GM08714 (cell line): ENCODE data around the gene TUBD1.
"Not testable (repeated sequence)": the region's sequence is repeated elsewhere in the genome, so short reads cannot be mapped to it uniquely, and the experiment has no call there.

Experiments used
- H3K4me3 ChIP-seq: fragments of 200-500 bp; sonication (Bioruptor generic); 2 replicates; pipeline ENCODE4 v1.5.1; 2014; ENCODE audit warnings: mild to moderate bottlenecking, low read length, inconsistent platforms
- ZNF274 ChIP-seq: IDR thresholded peaks from 2 replicates; pipeline ENCODE4 v1.6.1; 2012; ENCODE audit warnings: mild to moderate bottlenecking, low read depth, low read length

The TUBD1 gene

GRCh38 chr17:59858167-59858816 lies 34.5 kb downstream of the TUBD1 start:
- H3K4me3 ChIP-seq, result no peak overlapping the region
- TF ChIP-seq ZNF274, result no peak

DNA sequence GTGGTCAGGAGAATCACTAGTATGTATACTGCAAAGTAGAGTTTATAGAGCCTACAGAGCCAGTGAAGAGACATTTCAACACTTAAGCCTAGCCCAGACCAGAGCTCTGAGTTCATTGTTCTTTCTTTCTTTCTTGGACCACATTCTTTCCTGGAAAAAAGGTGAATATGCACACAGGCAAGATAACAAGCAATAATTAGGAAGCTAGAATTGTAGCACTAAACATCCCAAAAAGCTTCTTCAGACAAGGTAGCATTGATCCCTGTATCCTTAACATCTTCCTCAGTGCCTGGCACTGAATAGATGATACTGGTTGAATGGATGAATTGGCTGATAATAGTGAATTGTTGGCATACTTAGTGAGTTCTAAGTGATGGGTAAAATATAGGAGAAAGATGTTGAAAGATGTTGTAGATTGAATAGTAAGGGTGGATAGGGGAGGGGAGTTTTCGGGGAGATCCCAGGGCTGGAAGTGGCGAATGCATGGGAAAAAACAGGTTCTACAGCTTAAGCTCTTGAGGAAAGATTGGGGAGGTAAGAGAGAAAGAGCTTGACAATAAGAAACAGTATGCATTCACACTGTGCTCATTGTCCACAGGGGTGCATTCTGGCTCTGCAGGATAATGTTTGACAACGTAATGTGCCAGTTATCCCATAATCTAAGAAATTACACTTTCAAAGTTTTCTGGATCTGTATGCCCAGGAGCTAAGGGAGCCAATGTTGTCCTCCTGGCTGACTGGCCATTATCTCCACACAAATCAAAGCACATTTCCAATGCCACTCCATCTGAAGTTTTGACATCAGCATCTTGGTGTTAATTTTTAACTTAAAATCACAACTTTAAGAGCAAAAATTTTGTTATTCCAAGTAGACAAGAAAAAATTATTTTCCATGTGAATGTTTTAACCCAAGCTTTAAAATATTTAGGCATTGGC lies 35.6 kb downstream of the TUBD1 start:
- TF ChIP-seq ZNF274, result no peak
- H3K4me3 ChIP-seq, result no peak overlapping the region

DNA sequence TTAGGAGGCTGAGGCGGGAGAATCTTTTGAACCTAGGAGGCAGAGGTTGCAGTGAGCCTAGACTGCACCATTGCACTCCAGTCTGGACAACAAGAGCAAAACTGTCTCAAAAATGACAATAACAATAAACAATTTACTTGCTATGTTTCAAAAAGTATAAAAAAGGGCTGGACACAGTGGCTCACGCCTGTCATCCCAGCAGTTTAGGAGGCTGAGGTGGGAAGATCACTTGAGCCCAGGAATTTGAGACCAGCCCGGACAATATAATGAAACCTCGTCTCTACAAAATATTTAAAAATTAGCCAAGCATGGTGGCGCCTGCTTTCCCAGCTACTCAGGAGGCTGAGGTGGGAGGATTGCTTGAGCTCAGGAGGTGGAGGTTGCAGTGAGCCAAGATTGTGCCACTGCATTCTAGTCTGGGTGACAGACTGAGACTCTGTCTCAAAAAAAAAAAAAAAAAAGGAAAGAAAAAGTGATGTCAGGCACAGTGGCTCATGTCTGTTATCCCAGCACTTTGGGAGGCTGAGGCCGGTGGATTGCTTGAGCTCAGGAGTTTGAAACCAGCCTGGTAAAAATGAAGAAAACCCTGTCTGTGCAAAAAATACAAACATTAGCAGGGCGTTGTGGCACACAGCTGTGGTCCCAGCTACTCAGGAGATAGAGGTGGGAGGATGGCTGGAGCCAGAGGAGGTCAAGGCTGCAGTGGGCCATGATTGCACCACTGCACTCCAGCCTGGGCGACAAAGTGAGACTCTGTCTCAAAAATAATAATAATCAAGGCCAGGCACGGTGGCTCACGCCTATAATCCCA lies 38.6 kb downstream of the TUBD1 start:
- not testable (repeated sequence) for H3K4me3 ChIP-seq

DNA sequence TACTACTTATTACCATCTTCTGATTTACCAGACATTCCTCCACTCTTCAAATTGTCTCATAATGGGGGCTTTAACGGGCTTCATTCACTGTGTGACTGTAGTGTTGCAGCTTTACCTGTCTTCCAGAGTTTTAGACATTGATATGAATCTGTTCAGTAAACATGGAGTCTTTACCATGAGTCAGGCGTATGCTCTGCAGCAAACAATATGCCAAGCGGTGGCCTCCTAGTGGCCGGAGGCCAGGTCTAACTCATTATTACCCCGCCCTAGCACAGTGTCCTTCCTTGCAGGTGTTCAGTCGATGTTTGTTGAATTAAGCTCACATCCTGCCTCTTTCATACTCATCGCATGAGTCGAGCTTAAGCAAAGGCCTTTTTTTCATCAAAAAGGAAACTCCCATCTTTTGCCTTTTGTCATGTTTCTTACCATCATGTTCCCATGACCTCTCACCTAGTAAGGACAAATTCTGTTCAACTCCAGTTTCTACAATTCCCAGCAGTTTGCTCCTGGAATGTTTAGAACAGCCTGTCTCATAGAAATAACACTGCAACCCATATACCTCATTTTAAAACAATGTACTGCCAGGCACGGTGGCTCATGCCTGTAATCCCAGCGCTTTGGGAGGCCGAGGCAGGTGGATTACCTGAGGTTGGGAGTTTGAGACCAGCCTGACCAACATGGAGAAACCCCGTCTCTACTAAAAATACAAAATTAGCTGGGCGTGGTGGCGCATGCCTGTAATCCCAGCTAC lies 39.4 kb downstream of the TUBD1 start:
- no peak overlapping the region for H3K4me3 ChIP-seq
- no peak for TF ChIP-seq ZNF274

DNA sequence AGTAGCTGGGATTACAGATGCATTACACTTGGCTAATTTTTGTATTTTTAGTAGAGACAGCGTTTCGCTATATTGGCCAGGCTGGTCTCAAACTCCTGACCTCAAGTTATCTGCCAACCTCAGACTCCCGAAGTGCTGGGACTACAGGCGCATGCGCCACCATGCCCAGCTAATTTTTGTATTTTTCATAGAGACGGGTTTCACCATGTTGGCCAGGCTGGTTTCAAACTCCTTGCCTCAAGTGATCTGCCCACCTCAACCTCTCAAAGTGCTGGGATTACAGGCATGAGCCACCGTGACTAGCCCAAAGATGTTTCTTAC lies 39.9 kb downstream of the TUBD1 start:
- not testable (repeated sequence) for H3K4me3 ChIP-seq

DNA sequence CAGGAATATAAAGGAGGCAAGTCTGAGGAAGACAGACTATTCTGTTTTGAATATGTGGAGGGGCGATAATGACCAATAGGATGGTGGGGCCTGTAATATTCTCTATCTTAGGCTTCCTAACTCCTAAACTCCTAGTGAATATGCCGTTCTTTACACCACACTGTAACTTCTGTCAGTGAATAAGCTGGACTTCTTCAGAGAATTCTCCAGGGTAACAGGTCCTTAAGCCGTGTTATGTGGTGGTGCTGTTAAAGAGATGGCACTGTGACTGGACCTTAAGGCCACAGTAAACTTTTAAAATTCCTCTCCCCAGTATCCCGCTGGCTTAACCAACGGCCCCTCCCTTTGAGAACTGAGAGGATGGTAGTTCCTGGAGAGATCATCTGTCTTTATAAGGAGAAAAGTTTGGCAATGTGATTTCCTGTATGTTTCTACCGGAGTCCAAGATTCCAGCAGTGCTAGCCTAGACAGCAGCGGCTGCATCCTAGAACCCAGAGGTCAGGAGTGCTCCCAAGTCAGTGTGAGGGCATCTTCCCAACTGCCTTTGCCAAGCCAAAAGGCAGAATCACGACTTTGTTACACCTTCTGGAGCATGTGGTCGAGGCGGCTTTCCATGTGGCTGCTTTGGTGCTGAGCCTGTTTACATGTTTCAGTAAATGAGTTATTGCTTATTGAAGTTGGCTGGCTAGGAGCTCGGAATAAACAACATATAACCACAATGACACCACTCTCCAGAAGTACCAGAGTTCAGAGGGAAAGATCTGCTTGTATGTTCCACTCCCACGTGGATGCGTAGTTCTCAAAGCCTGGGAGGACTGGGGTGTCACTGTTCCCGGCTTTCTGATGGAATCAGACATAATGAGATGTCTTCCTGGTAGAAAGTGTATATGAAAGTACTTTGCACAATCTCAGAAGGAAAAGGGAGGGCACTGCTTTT lies 41.0 kb downstream of the TUBD1 start:
- TF ChIP-seq ZNF274, result no peak
- H3K4me3 ChIP-seq, result no peak overlapping the region

DNA sequence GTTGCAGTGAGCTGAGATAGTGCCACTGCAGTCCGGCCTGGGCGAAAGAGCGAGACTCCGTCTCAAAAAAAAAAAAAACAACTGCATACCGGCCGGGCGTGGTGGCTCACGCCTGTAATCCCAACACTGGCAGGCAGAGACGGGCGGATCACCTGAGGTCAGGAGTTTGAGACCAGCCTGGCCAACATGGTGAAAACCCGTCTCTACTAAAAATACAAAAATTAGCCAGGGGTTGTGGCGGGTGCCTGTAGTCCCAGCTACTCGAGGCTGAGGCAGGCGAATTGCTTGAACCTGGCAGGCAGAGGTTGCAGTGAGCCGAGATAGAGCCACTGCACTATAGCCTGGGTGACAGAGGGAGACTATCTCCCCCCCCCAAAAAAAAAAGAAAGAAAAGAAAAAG lies 42.4 kb downstream of the TUBD1 start:
- H3K4me3 ChIP-seq, result not testable (repeated sequence)

GRCh38 chr17:59848778-59849177 lies 44.0 kb downstream of the TUBD1 start:
- no peak overlapping the region for H3K4me3 ChIP-seq
- no peak for TF ChIP-seq ZNF274

DNA sequence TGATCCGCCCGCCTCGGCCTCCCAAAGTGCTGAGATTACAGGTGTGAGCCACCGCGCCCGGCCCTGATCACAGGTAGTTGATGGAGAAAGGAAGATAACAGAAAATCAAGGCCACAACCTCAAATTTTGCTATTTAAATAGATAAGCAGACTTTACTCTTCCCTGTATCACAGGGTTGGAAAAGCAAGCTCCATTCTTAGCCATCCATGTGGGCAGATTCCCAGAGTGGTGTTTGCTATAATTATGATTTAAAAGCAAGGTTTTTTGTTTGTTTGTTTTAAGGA lies 44.4 kb downstream of the TUBD1 start:
- TF ChIP-seq ZNF274, result no peak
- no peak overlapping the region for H3K4me3 ChIP-seq

GRCh38 chr17:59846394-59847165 lies 46.2 kb downstream of the TUBD1 start:
- TF ChIP-seq ZNF274, result no peak
- H3K4me3 ChIP-seq, result peak overlapping the region; percentile 20; the same call in 1 of the 2 replicates

DNA sequence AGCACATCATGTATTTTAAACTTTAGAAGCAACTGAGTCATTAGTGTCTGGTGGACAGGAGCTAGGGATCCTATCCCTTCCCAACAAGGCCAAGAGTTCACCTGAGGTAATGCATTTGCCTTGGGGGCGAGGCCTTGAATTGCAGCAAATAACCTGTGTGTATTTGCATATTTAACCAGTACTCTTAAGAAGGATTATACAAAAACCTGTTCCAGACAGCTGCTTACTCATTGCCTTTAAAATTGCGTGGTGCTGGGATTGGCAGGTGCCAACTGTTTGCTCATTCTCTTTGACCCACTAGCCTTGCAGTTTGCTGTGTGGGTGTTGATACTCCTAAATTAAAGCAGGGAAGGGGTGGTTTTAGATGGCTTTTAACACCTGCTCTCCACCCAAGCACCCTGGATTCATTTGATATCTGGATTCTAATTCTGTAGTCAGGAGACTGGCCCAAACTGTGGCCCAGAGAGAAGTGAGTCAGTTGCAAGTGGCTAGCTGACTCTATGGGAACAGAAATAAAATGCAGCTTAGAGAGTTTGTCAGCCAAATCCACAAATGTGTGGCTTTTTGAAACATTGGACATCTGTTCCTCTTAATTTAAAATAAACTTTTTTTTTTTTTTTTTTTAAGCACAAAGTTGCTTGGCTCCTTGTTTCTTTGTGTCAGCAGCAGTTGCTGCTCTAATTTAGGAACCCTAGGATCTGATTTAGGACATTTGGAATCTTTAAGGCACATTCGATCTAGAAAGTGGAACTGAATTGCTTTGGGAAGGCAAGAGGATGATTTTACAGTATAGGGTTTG lies 46.9 kb downstream of the TUBD1 start:
- no peak for TF ChIP-seq ZNF274
- H3K4me3 ChIP-seq, result peak overlapping the region; percentile 20; the same call in 1 of the 2 replicates

DNA sequence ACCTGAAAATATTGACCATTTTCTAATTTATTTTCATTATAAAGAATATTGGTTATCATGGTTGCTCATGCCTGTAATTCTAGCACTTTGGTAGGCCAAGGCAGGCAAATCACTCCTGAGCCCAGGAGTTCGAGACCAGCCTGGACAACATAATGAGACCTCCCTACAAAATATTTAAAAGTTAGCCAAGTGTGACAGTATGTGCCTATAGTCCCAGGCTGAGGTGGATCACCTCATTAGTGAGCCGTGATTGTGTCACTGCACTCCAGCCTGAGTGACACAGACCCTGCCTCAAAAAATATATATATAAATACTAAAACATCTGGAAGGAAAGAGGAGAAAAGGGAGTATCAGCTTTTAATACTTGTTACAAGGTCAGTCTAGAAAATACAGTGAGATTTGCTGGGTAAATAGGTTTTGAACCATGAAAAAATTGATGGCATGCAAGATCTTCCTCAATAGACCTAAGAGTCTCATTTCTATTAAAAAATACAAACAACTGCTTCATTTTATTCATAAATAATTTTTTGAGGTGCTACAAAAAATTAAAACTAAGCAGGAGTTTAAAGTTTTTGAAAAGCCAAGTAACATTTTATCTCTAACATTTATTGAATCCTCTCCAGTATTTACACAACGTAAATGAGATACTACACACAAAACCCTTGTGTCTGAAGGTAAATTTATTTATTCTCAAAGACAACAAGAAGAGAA lies 47.7 kb downstream of the TUBD1 start:
- TF ChIP-seq ZNF274, result no peak

More for the DNA sequence above, 47.7 kb downstream of the TUBD1 start:
- no peak overlapping the region; the same call in 1 of the 2 replicates for H3K4me3 ChIP-seq
